22Rv1 (cell line): ENCODE measurements around the gene ITIH4.

Experiments used
- CTCF ChIP-seq: fragments of 450-650 bp; IDR thresholded peaks from 2 replicates; pipeline ENCODE4 v1.5.1; 2017; ENCODE audit warnings: mild to moderate bottlenecking
- ZFX ChIP-seq: fragments of 450-650 bp; IDR thresholded peaks from 2 replicates; pipeline ENCODE4 v1.6.1; 2017; ENCODE audit warnings: antibody characterized with exemption, borderline replicate concordance

GRCh38 chr3:52848617-52849016 is 18.1 kb upstream of the ITIH4 start:
- no peak for TF ChIP-seq CTCF
- TF ChIP-seq ZFX, result no peak
